Mesendoderm (in vitro differentiated cells): Measurements from ENCODE around the gene KCNS1.

ENCODE experiments used
- DNase-seq: peaks from one replicate; pipeline ENCODE4 v3.0.0; 2013
- H2AK5ac ChIP-seq: 2 replicates; pipeline ENCODE4 v1.6.1; 2013; ENCODE audit warnings: low read length, inconsistent platforms
- H2BK120ac ChIP-seq: 2 replicates; pipeline ENCODE4 v1.6.1; 2013; ENCODE audit warnings: low read depth, mild to moderate bottlenecking, low read length, moderate library complexity, mixed read lengths
- H2BK15ac ChIP-seq: replicated peaks from 2 replicates; pipeline ENCODE4 v1.6.1; 2013; ENCODE audit warnings: low read depth, mild to moderate bottlenecking, moderate library complexity
- H2BK5ac ChIP-seq: 2 replicates; pipeline ENCODE4 v1.6.1; 2013; ENCODE audit warnings: low read length, inconsistent platforms
- H3K18ac ChIP-seq: 2 replicates; pipeline ENCODE4 v1.6.1; 2013; ENCODE audit warnings: mild to moderate bottlenecking, low read length, mixed read lengths
- H3K23ac ChIP-seq: one replicate; pipeline ENCODE4 v1.6.1; 2013; ENCODE audit warnings: low read length
- H3K27ac ChIP-seq: 2 replicates; pipeline ENCODE4 v1.5.1; 2013; ENCODE audit warnings: low read depth, mild to moderate bottlenecking, inconsistent platforms, low read length, moderate library complexity
- H3K27me3 ChIP-seq: 2 replicates; pipeline ENCODE4 v1.6.1; 2013; ENCODE audit warnings: low read length, control low read depth, mild to moderate bottlenecking, inconsistent platforms; ENCODE audit not compliant: insufficient read depth, poor library complexity
- H3K36me3 ChIP-seq: 2 replicates; pipeline ENCODE4 v1.6.1; 2013; ENCODE audit warnings: low read length, inconsistent platforms; ENCODE audit not compliant: control insufficient read depth, insufficient read depth
- H3K4ac ChIP-seq: one replicate; pipeline ENCODE4 v1.6.1; 2013; ENCODE audit warnings: low read depth, mild to moderate bottlenecking, low read length, moderate library complexity
- H3K4me1 ChIP-seq: 2 replicates; pipeline ENCODE4 v1.6.1; 2013; ENCODE audit warnings: low read depth, low read length, inconsistent platforms; ENCODE audit not compliant: control insufficient read depth
- H3K4me2 ChIP-seq: 2 replicates; pipeline ENCODE4 v1.6.1; 2013; ENCODE audit warnings: low read length
- H3K4me3 ChIP-seq: 2 replicates; pipeline ENCODE4 v1.5.1; 2013; ENCODE audit warnings: mild to moderate bottlenecking, low read length
- H3K56ac ChIP-seq: one replicate; pipeline ENCODE4 v1.6.1; 2013; ENCODE audit warnings: low read length
- H3K79me1 ChIP-seq: 2 replicates; pipeline ENCODE4 v1.6.1; 2013; ENCODE audit warnings: low read length, inconsistent platforms
- H3K79me2 ChIP-seq: 2 replicates; pipeline ENCODE4 v1.6.1; 2013; ENCODE audit warnings: mild to moderate bottlenecking, low read length; ENCODE audit not compliant: control insufficient read depth, insufficient read depth
- H3K9ac ChIP-seq: 2 replicates; pipeline ENCODE4 v1.6.1; 2013; ENCODE audit warnings: low read length, inconsistent platforms
- H4K5ac ChIP-seq: one replicate; pipeline ENCODE4 v1.6.1; 2013; ENCODE audit warnings: low read length
- H4K8ac ChIP-seq: one replicate; pipeline ENCODE4 v1.6.1; 2013; ENCODE audit warnings: low read depth, mild to moderate bottlenecking, control low read depth, low read length, moderate library complexity
- WGBS: extraction: QIAGEN DNeasy Blood & Tissue Kit; methylation state at CpG from one replicate; pipeline ENCODE4 v1.1.7; 2013; ENCODE audit warnings: low lambda C conversion rate, missing lambda C conversion rate; ENCODE audit not compliant: insufficient coverage; ENCODE audit errors: extremely low coverage; 5-methylcytosine and 5-hydroxymethylcytosine counted together

Gene KCNS1

DNA sequence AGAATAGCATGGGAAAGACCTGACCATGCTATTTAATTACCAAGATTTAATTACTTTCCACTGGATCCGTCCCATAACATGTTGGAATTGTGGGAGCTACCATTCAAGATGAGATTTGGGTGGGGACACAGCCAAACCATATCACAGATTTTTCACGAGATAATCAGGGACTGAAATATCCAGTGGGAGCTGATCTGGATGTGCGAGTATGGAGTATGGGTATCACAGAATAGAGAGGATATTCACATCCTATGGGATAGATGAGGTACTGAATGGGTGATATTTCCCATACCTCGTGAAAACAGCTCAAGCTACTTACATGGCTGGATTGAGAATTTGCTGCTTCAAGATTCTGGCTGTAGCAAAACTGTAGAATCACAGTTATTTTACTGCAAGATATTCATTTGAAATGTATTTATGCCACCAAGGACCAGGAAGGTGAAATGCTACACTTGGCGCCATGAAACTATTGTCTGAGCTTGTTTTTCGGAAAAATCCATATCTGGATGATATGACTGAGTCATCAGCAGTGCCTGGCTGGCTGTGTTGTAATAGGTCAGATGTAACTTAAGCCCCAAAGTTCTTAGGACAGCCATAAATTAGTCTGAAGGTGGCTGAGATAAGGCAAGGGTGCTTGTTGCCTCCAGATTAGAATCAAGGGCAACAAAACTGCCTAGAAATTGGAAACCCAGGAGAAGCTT is 29.8 kb downstream of the KCNS1 start:
- Histone ChIP-seq H3K27me3 (no peaks in the 10 kb centered on the region), H3K23ac (no peak overlapping the region), H3K4me2 (no peak overlapping the region), H2BK120ac (no peak overlapping the region), H3K27ac (no peak overlapping the region), H2AK5ac (no peak overlapping the region), H4K8ac (no peak overlapping the region), H3K9ac (no peak overlapping the region), H3K56ac (no peak overlapping the region), H3K4me3 (no peak overlapping the region), H3K4ac (no peak overlapping the region), H2BK5ac (no peak overlapping the region), H4K5ac (no peak overlapping the region), H3K79me2 (no peaks in the 10 kb centered on the region), H3K18ac (no peak overlapping the region), H3K79me1 (no peaks in the 10 kb centered on the region), H2BK15ac (no peak overlapping the region), H3K4me1 (no peaks in the 10 kb centered on the region), H3K36me3 (no peaks in the 10 kb centered on the region)
- no peak for DNase-seq
- WGBS: no CpG with 5 or more reads among the region's 6 CpGs

DNA sequence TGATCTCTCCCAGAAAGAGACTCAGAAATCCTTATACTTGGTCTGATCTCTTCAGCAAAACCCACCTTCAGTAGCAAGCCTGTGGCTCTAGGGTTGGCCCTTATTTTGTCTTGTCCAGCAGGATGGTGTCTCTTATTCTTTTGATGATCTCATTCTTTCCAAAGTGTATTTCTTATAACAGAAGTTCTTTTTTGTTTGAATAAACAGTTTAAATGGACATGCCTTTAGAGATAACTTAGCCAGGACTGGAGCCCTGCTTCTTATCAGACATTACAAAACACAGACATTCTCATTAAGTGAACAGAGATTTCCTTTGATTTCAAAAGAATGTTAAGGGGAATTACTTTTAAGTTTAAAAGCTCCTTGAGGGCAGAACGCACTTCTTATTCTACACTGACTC is 31.7 kb downstream of the KCNS1 start:
- H3K23ac ChIP-seq: no peak overlapping the region
- H3K27ac ChIP-seq: no peak overlapping the region

DNA sequence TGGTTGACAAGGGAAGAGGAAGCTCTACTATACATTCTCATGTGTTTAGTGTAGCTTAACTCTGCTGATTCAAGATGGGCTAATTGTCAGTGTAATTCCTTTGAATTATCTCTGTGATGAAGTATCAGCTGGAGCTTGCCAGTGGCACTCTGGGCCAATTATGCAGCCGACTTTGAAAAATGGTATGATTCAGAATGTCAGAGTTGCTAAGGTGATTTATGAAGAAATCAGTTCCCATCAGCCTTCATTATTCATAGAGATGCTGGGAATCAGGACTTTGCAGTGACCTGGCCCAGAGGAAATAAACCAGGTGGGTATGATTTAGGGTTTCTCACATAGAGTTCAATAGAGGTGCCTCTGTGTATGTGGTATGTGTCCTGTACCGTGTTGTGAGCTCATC is 33.4 kb downstream of the KCNS1 start:
- WGBS: no CpG with 5 or more reads among the region's 2 CpGs
- H3K4me3 ChIP-seq: no peak overlapping the region

More for the DNA sequence above, 31.7 kb downstream of the KCNS1 start:
- Histone ChIP-seq H3K4me1 (no peaks in the 10 kb centered on the region), H2AK5ac (no peak overlapping the region), H3K56ac (no peak overlapping the region), H3K36me3 (no peaks in the 10 kb centered on the region), H3K9ac (no peak overlapping the region), H3K4ac (no peak overlapping the region), H3K79me1 (no peaks in the 10 kb centered on the region), H3K18ac (no peak overlapping the region), H4K8ac (no peak overlapping the region), H3K79me2 (no peaks in the 10 kb centered on the region), H2BK120ac (no peak overlapping the region), H2BK15ac (no peak overlapping the region), H2BK5ac (no peak overlapping the region), H3K27me3 (no peaks in the 10 kb centered on the region), H4K5ac (no peak overlapping the region), H3K4me2 (no peak overlapping the region), H3K4me3 (no peak overlapping the region)
- WGBS: no CpG with 5 or more reads among the region's 1 CpG
- DNase-seq: no peak

DNA sequence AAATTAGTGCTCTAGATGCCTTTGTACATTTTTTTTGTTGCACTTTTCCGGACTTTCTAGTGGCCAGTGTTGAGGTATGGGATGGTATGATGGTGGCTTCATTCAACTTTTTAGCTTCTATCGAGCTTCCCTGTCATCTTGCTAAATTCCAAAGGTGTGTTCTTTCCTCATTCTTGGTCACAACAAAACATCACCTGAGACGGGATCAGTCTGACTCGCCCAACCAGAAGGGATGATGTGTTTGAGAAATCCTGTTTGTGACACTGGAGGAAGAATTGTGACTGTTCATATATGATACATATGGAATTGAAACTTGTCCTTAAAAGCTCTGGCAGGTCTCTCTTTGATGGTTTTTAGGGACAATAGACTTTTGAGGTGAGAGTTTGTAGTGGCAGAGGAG is 33.8 kb downstream of the KCNS1 start:
- Histone ChIP-seq H3K36me3 (no peaks in the 10 kb centered on the region), H3K4me1 (no peaks in the 10 kb centered on the region), H2BK120ac (no peak overlapping the region), H3K4ac (no peak overlapping the region), H3K56ac (no peak overlapping the region), H2AK5ac (no peak overlapping the region), H3K4me3 (no peak overlapping the region), H3K18ac (no peak overlapping the region), H3K79me1 (no peaks in the 10 kb centered on the region), H3K27me3 (no peaks in the 10 kb centered on the region), H2BK5ac (no peak overlapping the region), H4K5ac (no peak overlapping the region), H3K9ac (no peak overlapping the region), H2BK15ac (no peak overlapping the region), H3K27ac (no peak overlapping the region), H3K79me2 (no peaks in the 10 kb centered on the region), H4K8ac (no peak overlapping the region), H3K23ac (no peak overlapping the region), H3K4me2 (no peak overlapping the region)
- no CpG with 5 or more reads among the region's 4 CpGs for WGBS
- DNase-seq: no peak

More for the DNA sequence above, 33.4 kb downstream of the KCNS1 start:
- Histone ChIP-seq H3K4me1 (no peaks in the 10 kb centered on the region), H3K56ac (no peak overlapping the region), H2BK15ac (no peak overlapping the region), H3K4ac (no peak overlapping the region), H3K4me2 (no peak overlapping the region), H4K5ac (no peak overlapping the region), H3K36me3 (no peaks in the 10 kb centered on the region), H2BK5ac (no peak overlapping the region), H3K9ac (no peak overlapping the region), H2AK5ac (no peak overlapping the region), H3K27me3 (no peaks in the 10 kb centered on the region), H4K8ac (no peak overlapping the region), H3K23ac (no peak overlapping the region), H3K27ac (no peak overlapping the region), H3K79me2 (no peaks in the 10 kb centered on the region), H3K18ac (no peak overlapping the region), H2BK120ac (no peak overlapping the region), H3K79me1 (no peaks in the 10 kb centered on the region)
- no peak for DNase-seq

GRCh38 chr20:45066372-45066771 is 34.6 kb downstream of the KCNS1 start:
- Histone ChIP-seq H3K18ac (no peak overlapping the region), H3K23ac (no peak overlapping the region), H2AK5ac (no peak overlapping the region), H2BK5ac (no peak overlapping the region), H3K4me2 (no peak overlapping the region), H4K5ac (no peak overlapping the region), H2BK15ac (no peak overlapping the region), H3K9ac (no peak overlapping the region), H3K56ac (no peak overlapping the region), H3K79me1 (no peaks in the 10 kb centered on the region), H3K79me2 (no peaks in the 10 kb centered on the region), H3K27me3 (no peaks in the 10 kb centered on the region), H3K4me3 (no peak overlapping the region), H3K4me1 (no peaks in the 10 kb centered on the region), H3K27ac (no peak overlapping the region), H2BK120ac (no peak overlapping the region), H4K8ac (no peak overlapping the region), H3K36me3 (no peaks in the 10 kb centered on the region), H3K4ac (no peak overlapping the region)
- no CpG with 5 or more reads among the region's 7 CpGs for WGBS
- no peak for DNase-seq

DNA sequence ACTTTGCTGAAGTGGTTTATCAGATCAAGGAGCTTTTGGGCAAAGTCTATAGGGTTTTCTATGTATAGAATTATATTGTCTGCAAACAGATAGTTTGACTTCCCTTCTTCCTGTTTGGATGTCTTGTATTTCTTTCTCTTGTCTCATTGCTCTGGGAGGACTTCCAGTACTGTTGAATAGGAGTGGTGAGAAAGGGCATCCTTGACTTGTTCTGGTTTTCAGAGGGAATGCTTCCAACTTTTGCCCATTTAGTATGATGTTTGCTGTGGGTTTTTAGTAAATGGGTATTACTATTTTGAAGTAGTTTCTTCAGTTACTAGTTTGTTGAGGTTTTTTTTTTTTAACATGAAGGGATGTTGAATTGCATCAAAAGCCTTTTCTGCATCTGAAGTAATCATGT is 36.1 kb downstream of the KCNS1 start:
- H3K4me1 ChIP-seq: no peaks in the 10 kb centered on the region
- no peak overlapping the region for H2BK120ac ChIP-seq
- no peak overlapping the region for H3K4ac ChIP-seq
- H4K8ac ChIP-seq: no peak overlapping the region
- H3K18ac ChIP-seq: no peak overlapping the region
- no peak overlapping the region for H3K4me2 ChIP-seq
- no peak overlapping the region for H3K27ac ChIP-seq
- no peaks in the 10 kb centered on the region for H3K27me3 ChIP-seq
- no peak overlapping the region for H3K4me3 ChIP-seq
- no peak overlapping the region for H2BK5ac ChIP-seq
- no peak overlapping the region for H4K5ac ChIP-seq
- DNase-seq: no peak
- H3K36me3 ChIP-seq: no peaks in the 10 kb centered on the region
- H3K56ac ChIP-seq: no peak overlapping the region
- no peak overlapping the region for H3K23ac ChIP-seq
- no peaks in the 10 kb centered on the region for H3K79me2 ChIP-seq
- no peak overlapping the region for H3K9ac ChIP-seq
- H2AK5ac ChIP-seq: no peak overlapping the region
- H2BK15ac ChIP-seq: no peak overlapping the region
- H3K79me1 ChIP-seq: no peaks in the 10 kb centered on the region
